NCI-H2196 treated with DMSO at 0.1 percent for 48 hours (cell line): ENCODE results near the gene CHRNB2.

Experiments used
- DNase-seq: peaks from one replicate; lab custom pipeline; 2025; ENCODE audit not compliant: unreplicated experiment; lab: John Stamatoyannopoulos, UW

CHRNB2 gene

GRCh38 chr1:154629061-154629674, 61.6 kb downstream of the CHRNB2 start:
- no peak for DNase-seq
